Spleen (tissue), 13 donors: ENCODE results near the gene ACTN1. TPM values are rescaled to one million over a fixed set of nuclear protein-coding genes. Genes with fewer than 3 reads are reported as not detected.
"Not testable (repeated sequence)": the region's sequence is repeated elsewhere in the genome, so short reads cannot be mapped to it uniquely, and the experiment has no call there.

Source experiments
- DNase-seq: peaks from one replicate; pipeline ENCODE4 v3.0.0-alpha.2; 2020
- H3K27ac ChIP-seq, 8 donors: fragments of 200-600 bp; sonication (generic) in 7 of 8; 1 replicate in 4 of 8; 2 replicates in 4 of 8; pipeline versions ENCODE4 v1.5.0 to v1.8.0; 2016 to 2021; ENCODE audit warnings: inconsistent platforms in 4 of 8, mild to moderate bottlenecking in 4 of 8, moderate library complexity in 1 of 8
- H3K27me3 ChIP-seq, 7 donors: fragments of 200-600 bp; sonication (generic) in 6 of 7; replicated peaks in 1 of 7; 1 replicate in 4 of 7; 2 replicates in 3 of 7; pipeline versions ENCODE4 v1.5.0 to v1.8.0; 2016 to 2021; ENCODE audit warnings: inconsistent platforms in 3 of 7, mild to moderate bottlenecking in 1 of 7
- H3K36me3 ChIP-seq, 6 donors: fragments of 200-600 bp; sonication (generic) in 5 of 6; 1 replicate in 4 of 6; 2 replicates in 2 of 6; pipeline versions ENCODE4 v1.5.0 to v1.8.0; 2016 to 2021; ENCODE audit warnings: inconsistent platforms in 2 of 6
- H3K4me1 ChIP-seq, 6 donors: fragments of 200-600 bp; sonication (generic) in 5 of 6; 1 replicate in 3 of 6; 2 replicates in 3 of 6; pipeline versions ENCODE4 v1.5.0 to v1.8.0; 2016 to 2021; ENCODE audit warnings: inconsistent platforms in 3 of 6
- H3K4me3 ChIP-seq, 8 donors: fragments of 200-600 bp; sonication (generic) in 7 of 8; 1 replicate in 4 of 8; 2 replicates in 4 of 8; pipeline versions ENCODE4 v1.5.0 to v1.8.0; 2016 to 2021; ENCODE audit warnings: inconsistent platforms in 4 of 8, mild to moderate bottlenecking in 4 of 8, moderate library complexity in 2 of 8
- H3K9me3 ChIP-seq, 8 donors: fragments of 200-600 bp; sonication (generic) in 7 of 8; 1 replicate in 4 of 8; 2 replicates in 4 of 8; pipeline versions ENCODE4 v1.5.0 to v1.8.0; 2016 to 2021; ENCODE audit warnings: inconsistent platforms in 4 of 8
- CTCF ChIP-seq, 11 experiments: fragments of 200-600 bp in 7 of 11; fragments of 450-650 bp in 4 of 11; sonication (generic) in 4 of 11; IDR thresholded peaks in 8 of 11; conservative IDR thresholded peaks in 3 of 11; 1 replicate in 7 of 11; 2 replicates in 4 of 11; pipeline versions ENCODE4 v1.4.0 to v1.8.0; 2016 to 2021; ENCODE audit warnings: antibody characterized with exemption in 11 of 11, inconsistent platforms in 4 of 11, mild to moderate bottlenecking in 1 of 11
- POLR2A ChIP-seq, 3 donors: fragments of 450-650 bp; IDR thresholded peaks; one replicate each; pipeline ENCODE4 v1.5.1; 2017; ENCODE audit warnings: antibody characterized with exemption in 3 of 3, mild to moderate bottlenecking in 1 of 3
- POLR2AphosphoS5 ChIP-seq, 3 donors: sonication (generic); formaldehyde crosslinking; IDR thresholded peaks; one replicate each; pipeline ENCODE4 v1.5.1; 2017; ENCODE audit warnings: antibody characterized with exemption in 3 of 3
- WGBS, 5 donors: extraction: QIAGEN DNeasy Blood & Tissue Kit in 3 of 5; methylation state at CpG; one replicate each; pipeline versions ENCODE4 v1.1.5 to v1.1.7; 2013 to 2018; 5-methylcytosine and 5-hydroxymethylcytosine counted together
- intact Hi-C: fragments of 100-400 bp; cut with DNase I; formaldehyde crosslinking; loops from one replicate; pipeline ENCODE4 v1.15.0; 2023; ENCODE audit warnings: low total_unique reads
- long read RNA-seq, 2 donors: transcript quantifications; one replicate each; lab custom pipeline, GENCODE V29; 2026
- polyA plus RNA-seq, 3 donors: library from polyadenylated mRNA; stranded (reverse); fragments of 200-250 nt; gene quantifications; one replicate each; pipeline ENCODE4 v1.2.1, GENCODE V29; 2013
- total RNA-seq, 7 donors: library from RNA; depleted of rRNA in 3 of 7; stranded (reverse); fragments of >200 nt in 3 of 7; fragmentation: NEBNext Ultra II Directional in 4 of 7; extraction: Animal tissue kit (Norgen Biotek cat#: 25700) in 4 of 7; gene quantifications; one replicate each; pipeline versions ENCODE4 v1.1.0 to v1.2.1, GENCODE V29; 2016 to 2021
- donor health status: healthy with polysubstance abuse.
- donor health status: DM: no; HTN: no; CAD: no; lungs with moderate emphysema.
- donor health status: DM: no; HTN: no; CAD: no.
- donor health status: Bipolar disorder and iron deficiency.
- donor health status: healthy.
- donor health status: DM: no; HTN: no; CAD: no.
- donor health status: DM: yes; HTN: yes; CAD: no.

The ACTN1 gene
- total RNA-seq (100 to 1,000 TPM in 5 of 7 donors, 10 to 100 TPM in 2; 87.3 to 315 (median 121) TPM), polyA plus RNA-seq (10 to 100 TPM; 15.4 to 33.0 (median 26.0) TPM)
- long read RNA-seq, donor 1, transcript ACTN1-211 (2 exons, 2,636 nt): major isoform, 6 of 13 reads
- long read RNA-seq, donor 1, transcript ACTN1-201 (21 exons, 3,779 nt): major isoform, 6 of 13 reads
- long read RNA-seq, donor 1, partial matches to known transcripts: 0 of 13 reads
- long read RNA-seq, donor 1, other reads (novel, unspliced or antisense): 0 of 13 reads
- long read RNA-seq, donor 2, full-length matches to known transcripts: 23 of 65 reads
- long read RNA-seq, donor 2, partial matches to known transcripts: 42 of 65 reads
- long read RNA-seq, donor 2, other reads (novel, unspliced or antisense): 0 of 65 reads

GRCh38 chr14:68979021-68979721 is at the start of gene ACTN1:
Gene ACTN1 (minus strand): TSS chr14:68979302. CDS start chr14:68979056, 246 bp downstream.
- H3K4me3 ChIP-seq: peak within 1 kb of the TSS; percentile 69 to 84 (median 75)
- peak within 1 kb of the TSS; percentile 70 to 97 (median 93) for H3K27ac ChIP-seq
- peaks cover 14 to 72% (median 53%) of the 10 kb centered on the region in 6 donors for H3K4me1 ChIP-seq
- DNase-seq: peak; percentile 94
- H3K36me3 ChIP-seq: peaks cover 0 to 10% (median 0%) of the 10 kb centered on the region in 6 donors
- peaks cover 0 to 53% (median 27%) of the 10 kb centered on the region in 7 donors for H3K27me3 ChIP-seq
- intact Hi-C loops: no loop called here
- 0 to 1% (median 1%) methylated on average over 15 to 68 of the region's 68 CpGs for whole genome bisulfite sequencing, 5 donors
- no peaks in the 10 kb centered on the region for H3K9me3 ChIP-seq
- peak; percentile 86 to 90 (median 87) for TF ChIP-seq POLR2AphosphoS5 (IDR thresholded peaks at IDR 0.05)
- peak in 1 of 3 donors; percentile 63 for TF ChIP-seq POLR2A (IDR thresholded peaks at IDR 0.05)
- TF ChIP-seq CTCF (IDR thresholded peaks at IDR 0.05 in 8 of 11, conservative IDR thresholded peaks at IDR 0.05 in 3 of 11): no peak

- intact Hi-C loops: no loop called here
- WGBS, 5 donors: 43 to 71% (median 50%) methylated on average over 1 of the region's 1 CpG
- TF ChIP-seq POLR2A (IDR thresholded peaks at IDR 0.05) (no peak), POLR2AphosphoS5 (IDR thresholded peaks at IDR 0.05) (no peak), CTCF (IDR thresholded peaks at IDR 0.05 in 8 of 11, conservative IDR thresholded peaks at IDR 0.05 in 3 of 11) (no peak)
- H3K9me3 ChIP-seq: no peaks in the 10 kb centered on the region
- no peaks in the 10 kb centered on the region for H3K27me3 ChIP-seq
- no peak overlapping the region for H3K4me3 ChIP-seq
- no peak for DNase-seq
- no peak overlapping the region for H3K27ac ChIP-seq
- no peaks in the 10 kb centered on the region for H3K36me3 ChIP-seq
- no peaks in the 10 kb centered on the region for H3K4me1 ChIP-seq
Measured at GRCh38 chr14:69027242-69027913, 48.3 kb upstream of the ACTN1 start.

GRCh38 chr14:69023035-69023434 is 43.9 kb upstream of the ACTN1 start:
- intact Hi-C loops: no loop called here
- TF ChIP-seq POLR2AphosphoS5 (IDR thresholded peaks at IDR 0.05) (no peak), POLR2A (IDR thresholded peaks at IDR 0.05) (no peak), CTCF (IDR thresholded peaks at IDR 0.05 in 8 of 11, conservative IDR thresholded peaks at IDR 0.05 in 3 of 11) (no peak)
- Histone ChIP-seq H3K4me1 (no peaks in the 10 kb centered on the region), H3K9me3 (no peaks in the 10 kb centered on the region), H3K4me3 (no peak overlapping the region), H3K27ac (no peak overlapping the region), H3K27me3 (no peaks in the 10 kb centered on the region), H3K36me3 (no peaks in the 10 kb centered on the region)
- 85 to 94% (median 87%) methylated on average over 4 of the region's 4 CpGs for WGBS, 5 donors
- no peak for DNase-seq

GRCh38 chr14:69022093-69022492 is 43.0 kb upstream of the ACTN1 start:
- intact Hi-C loops, H3K27me3 ChIP-seq, H3K4me3 ChIP-seq, H3K9me3 ChIP-seq, H3K36me3 ChIP-seq, H3K4me1 ChIP-seq, H3K27ac ChIP-seq, DNase-seq: not testable (repeated sequence)
- WGBS, 5 donors: 78 to 93% (median 89%) methylated on average over 8 of the region's 8 CpGs
